Measurements from ENCODE around the gene GNAT1.

GNAT1 gene

DNA sequence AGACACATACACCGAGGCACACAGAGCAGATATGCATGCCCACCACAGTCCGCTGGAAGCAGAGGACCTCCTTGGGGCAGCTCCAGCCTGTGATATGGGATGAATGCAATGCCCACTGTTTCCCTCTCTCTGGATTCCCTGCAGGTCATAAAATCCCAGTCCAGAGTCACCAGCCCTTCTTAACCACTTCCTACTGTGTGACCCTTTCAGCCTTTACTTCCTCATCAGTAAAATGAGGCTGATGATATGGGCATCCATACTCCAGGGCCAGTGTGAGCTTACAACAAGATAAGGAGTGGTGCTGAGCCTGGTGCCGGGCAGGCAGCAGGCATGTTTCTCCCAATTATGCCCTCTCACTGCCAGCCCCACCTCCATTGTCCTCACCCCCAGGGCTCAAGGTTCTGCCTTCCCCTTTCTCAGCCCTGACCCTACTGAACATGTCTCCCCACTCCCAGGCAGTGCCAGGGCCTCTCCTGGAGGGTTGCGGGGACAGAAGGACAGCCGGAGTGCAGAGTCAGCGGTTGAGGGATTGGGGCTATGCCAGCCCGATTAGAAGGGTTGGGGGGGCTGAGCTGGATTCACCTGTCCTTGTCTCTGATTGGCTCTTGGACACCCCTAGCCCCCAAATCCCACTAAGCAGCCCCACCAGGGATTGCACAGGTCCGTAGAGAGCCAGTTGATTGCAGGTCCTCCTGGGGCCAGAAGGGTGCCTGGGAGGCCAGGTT, at the start of gene GNAT1:
TSS of gene GNAT1 (plus strand) at position 675 of the 725 bp plus-strand sequence. CDS start 116 bp downstream, outside the sequence.
- peak; percentile 40 for DNase-seq

- DNase-seq: peak; percentile 97
Measured at GRCh38 chr3:50146316-50146901, 45.0 kb upstream of the GNAT1 start.

- no peak for DNase-seq
Measured at GRCh38 chr3:50147016-50147415, 44.4 kb upstream of the GNAT1 start.

GRCh38 chr3:50147447-50147846, 44.0 kb upstream of the GNAT1 start:
- DNase-seq: peak; percentile 36

DNA sequence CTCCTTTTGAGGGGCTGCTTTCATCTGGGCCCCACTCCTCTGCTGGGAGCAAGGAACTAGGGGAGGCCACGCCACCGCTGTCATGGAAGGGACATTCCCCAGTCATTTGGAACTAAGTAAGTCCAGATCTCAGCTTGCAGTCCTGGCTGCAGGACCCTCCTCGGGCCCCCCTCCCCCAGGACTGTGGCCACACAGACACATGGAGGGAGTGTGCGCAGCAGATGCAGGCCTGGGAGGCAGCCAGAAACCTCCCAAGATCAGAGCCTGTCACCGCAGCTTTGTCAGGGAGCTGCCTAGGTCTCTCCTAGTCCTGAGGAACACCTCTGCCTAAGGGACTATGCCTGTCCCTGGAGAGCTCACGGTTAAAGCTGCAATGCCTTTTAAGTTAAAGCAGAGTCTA, 43.5 kb upstream of the GNAT1 start:
- peak; percentile 54 for DNase-seq

- DNase-seq: no peak
Measured at GRCh38 chr3:50150404-50150750, 41.0 kb upstream of the GNAT1 start.

GRCh38 chr3:50150863-50151686, 40.3 kb upstream of the GNAT1 start:
- no peak for DNase-seq

GRCh38 chr3:50151728-50152127, 39.7 kb upstream of the GNAT1 start:
- DNase-seq: no peak

DNA sequence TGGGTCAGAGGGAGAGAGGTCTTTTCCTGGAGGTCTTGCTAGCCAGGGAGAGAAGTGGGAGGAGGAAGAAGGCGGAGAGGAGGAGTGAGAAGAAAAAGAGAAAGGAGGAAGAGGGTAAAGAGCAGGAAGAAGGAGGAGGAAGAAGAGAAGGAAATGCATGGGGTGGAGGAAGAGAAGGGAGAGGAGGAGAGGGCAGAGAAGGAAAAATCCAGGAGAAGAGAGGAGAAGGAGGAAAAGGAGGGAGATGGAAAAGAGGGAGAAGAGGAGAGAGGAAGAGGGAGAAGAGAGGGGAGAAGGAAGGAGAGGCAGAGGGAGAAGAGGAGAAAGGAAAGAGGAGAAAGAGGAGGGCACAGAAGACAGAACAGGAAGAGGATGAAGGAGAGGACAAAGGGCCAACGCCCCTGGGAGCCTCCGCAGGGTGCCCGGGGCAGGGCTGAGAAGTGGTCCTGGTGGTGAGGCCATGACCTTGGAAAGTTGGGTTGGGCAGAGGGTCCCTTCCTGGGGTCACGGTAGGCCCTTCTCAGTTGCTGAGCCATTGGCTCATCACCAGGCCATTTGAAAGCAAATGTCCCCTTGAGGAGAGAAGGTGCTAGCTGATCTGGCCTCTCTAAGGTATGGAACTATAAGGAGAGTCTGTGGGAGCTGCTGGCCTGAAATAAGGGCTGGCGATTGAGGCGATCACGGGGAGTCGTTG, 37.5 kb upstream of the GNAT1 start:
- no peak for DNase-seq

DNA sequence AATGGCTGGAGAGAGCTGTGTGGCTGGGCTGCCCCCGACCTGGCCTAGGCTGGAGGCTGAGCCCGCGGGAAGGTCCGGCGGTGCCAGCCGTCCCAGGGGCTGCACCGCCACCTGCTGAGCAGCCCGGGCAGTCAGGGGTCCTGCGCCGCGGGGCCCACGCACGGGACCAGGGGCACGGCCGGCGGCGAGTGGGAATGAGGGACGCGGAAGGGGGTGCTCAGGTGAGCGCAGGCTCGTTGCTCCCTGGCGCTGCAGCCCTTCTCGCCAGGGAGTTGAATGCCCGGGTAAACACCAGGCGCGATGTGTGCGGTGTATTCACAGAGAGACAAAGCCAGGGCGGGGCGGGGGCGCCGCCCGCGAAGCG, 37.0 kb upstream of the GNAT1 start:
- DNase-seq: no peak

DNA sequence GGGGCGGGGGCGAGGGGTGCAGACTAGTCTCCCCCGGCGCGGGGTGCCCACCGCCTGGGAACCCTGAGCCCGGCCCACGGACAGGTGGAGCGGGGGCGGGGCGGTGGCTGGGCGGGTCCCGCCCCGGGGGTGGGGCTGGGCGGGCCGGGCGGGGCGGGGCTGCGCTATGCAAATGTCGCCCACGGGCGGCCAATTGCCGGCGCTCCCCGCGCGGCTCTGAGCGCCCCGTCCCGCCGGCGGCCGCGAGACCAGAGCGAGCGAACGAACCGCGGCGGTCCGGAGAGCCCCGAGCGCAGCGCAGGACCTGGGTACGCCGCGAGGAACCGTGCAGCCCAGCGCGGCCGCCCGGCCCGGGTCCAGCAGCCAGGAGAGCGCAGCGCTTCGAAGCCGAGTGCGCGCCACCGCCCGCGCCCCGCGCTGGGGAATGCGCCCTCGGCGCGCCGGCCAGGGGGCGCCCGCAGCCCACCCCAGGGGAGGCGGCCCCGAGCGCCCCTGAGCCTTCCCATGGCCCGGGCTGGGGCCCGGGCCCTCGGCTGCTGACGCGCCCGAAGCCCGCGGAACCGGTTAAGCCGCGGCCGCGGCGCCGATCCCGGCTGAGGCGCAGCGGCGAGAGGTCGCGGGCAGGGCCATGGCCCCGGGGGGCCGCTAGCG, 36.4 kb upstream of the GNAT1 start, which contains the start of gene SEMA3F:
TSS of gene SEMA3F (plus strand) at position 485 of the 651 bp plus-strand sequence. CDS start 4,299 bp downstream, outside the sequence.
- DNase-seq: peak; percentile 83

DNA sequence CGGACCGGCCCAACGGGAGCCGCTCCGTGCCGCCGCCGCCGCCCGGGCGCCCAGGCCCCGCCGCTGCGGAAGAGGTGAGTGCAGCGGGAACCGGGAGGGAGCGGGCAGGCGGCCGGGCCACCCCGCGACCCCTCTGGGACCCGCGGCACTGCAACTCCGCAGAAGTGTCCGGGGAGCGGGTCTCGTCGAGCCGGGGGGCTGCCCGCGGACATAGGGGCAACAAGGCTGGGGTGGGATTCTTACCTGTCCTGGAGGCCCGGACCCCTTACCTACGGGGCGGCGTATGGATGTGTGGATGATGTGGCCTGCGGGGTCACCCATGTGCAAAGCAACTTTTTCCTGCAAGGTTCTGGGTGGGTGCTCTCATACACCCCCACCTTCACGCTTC, 35.9 kb upstream of the GNAT1 start:
- no peak for DNase-seq

- peak; percentile 30 for DNase-seq
Measured at GRCh38 chr3:50155891-50156290, 35.5 kb upstream of the GNAT1 start.

DNA sequence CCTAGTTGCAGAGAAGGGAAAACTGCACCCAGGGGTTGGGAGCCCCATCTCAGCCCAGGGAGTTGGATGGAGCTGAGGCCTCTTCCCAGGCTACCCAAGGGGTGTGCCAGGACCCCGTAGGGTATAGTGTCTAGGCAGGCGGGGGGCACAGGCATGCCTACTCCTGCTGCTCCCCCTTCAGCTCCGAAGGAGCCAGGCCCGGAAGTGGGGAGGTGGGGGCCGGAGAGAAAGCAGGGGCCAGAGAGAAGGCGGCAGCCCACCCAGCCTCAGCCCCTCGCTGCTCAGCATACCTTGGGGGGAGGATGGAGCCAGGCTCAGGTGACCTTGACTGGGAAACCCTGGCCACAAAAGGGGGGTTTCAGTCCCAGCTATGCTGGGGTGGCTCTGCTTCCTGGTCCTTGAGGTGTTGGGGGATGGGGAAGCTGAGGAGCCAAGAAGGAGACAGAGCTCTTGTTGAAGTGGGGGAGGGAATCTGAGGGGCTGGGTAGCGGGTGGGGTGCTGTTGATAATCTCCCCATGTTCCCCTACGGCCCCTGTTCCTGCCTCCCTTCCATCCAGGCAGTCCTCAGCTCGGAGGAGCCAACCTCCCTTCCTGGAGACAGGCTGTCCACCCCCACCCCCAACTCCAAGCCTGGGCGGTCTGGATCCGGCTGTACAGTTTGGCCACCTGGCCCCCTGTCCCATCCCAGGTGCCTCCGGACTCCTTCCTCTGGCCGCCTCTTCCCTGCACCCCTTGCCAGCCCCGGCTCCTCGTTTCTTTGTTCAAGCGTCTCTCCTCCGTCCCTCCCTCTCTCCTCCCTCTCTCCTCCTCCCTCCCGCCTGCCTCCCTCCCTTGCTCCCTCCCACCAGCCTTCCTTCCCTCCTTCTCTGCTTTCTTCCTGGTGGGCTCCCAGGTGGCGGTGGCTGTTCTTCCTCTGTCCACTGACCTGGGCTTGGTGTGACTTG, 34.6 kb upstream of the GNAT1 start:
- DNase-seq: peak; percentile 49

- no peak for DNase-seq
Measured at GRCh38 chr3:50157827-50158529, 33.4 kb upstream of the GNAT1 start.

GRCh38 chr3:50158530-50159146, 32.8 kb upstream of the GNAT1 start:
- DNase-seq: no peak

- peak; percentile 56 for DNase-seq
Measured at GRCh38 chr3:50160561-50160983, 30.8 kb upstream of the GNAT1 start.

- no peak for DNase-seq
Measured at GRCh38 chr3:50161320-50161719, 30.1 kb upstream of the GNAT1 start.

DNA sequence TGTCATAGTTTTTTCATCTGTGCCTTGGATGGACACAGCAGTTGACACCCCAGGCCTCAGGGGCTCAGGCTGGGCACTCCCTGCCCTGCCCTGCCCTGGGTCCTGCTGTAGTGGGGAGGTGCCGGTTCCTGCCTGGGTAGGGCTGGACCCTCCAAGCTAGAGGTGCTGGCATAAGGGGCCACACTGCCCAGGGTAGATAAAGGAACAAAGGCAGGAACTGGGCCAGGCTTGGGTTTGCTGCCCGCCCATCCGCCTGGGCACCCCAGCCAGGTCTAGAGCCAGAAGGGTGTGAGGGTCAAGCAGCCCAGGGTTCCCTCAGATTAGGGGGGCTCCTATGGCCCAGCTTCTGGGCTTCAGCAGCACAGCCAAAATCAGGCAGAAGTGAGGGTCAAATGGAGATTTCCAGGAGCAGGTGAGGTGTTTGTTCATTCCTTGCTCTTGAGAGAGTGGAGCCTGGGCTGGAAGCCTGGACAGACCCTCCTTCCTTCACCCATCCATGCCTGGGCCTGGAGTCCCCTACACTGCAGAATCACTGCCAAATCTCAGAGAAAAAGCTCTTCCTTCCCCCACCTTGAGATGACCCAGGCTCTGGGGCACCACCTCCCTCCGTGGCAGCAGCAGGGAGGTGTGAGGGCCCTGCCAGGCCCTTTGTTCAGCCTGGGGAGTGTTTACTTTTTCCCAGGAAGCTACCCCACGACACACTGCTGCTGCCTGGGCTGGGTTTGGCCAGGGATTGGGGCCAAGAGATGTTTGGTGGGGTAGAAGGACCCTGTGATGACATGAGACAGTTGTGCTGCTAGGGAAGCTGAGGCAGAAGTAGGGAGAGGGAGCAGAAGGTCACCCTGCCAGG, 29.2 kb upstream of the GNAT1 start:
- DNase-seq: no peak
